Inferior parietal cortex (tissue), 1 donor: ENCODE measurements around the gene ZNF599.
"Not testable (repeated sequence)": the region's sequence is repeated elsewhere in the genome, so short reads cannot be mapped to it uniquely, and the experiment has no call there.

Experiments used
- DNase-seq: peaks from one replicate; pipeline ENCODE4 v3.0.0-alpha.2; 2016; ENCODE audit errors: extremely low spot score

The ZNF599 gene

DNA sequence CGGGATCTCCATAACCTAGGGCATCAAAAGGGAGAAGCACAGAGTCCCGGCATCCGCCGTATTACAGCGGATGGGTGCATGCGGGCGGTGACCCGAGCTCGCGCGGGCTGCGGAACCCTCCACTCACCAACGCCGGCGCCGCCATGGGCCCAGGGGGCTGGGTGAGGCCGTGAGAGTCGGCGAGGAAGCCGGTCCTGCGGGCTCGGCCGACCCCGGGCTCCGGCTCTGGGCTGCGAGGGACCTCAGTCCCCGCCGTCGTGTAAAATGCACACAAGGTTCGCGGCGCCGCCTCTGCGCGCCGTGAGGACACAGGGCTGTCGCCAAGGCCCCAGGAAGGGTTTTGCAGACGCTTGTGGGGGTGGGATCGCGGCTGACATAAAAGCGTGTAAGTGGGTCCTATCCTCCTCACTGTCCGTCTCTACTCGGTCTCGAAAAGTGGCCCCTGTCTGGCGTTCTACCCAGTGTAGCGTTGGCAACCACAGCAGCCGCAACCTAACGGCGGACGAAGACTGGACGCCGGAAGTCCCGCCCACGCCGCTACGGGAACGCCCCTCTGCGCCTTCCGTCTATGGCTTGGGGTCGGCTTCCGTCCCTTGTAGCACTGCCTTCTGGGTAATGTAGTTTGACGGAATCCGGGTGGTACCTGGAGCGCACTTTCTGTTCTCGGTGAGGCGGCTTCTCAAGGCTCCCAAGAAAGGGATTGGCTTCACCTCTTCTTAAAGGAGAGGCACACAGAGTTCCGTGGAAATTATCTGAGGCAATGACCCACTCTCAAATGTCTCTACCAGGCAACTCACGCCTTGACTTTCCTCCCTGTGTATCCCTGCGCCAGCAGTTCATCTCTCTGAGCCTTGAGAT, at the start of gene ZNF599:
Gene ZNF599 (minus strand): TSS at position 519 of the 858 bp plus-strand sequence. CDS start 374 bp downstream, at position 145.
- peak; percentile 90 for DNase-seq

DNA sequence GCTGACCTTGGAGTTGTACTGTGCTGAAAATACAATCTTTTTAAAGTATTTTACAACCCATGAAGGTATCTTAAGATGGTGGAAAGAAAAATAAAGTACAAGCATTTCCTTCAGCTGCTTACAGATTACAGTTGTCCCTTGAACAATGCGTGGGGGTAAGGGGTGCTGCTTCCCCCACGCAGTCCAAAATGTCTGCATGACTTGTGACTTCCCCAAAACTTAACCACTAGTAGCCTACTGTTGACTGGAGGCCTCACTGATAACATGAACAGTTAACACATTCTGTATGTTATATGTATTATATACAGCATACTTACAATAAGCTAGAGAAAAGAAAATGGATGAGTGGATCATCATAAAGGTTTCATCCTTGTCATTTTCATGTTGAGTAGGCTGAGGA, 45.3 kb upstream of the ZNF599 start:
- DNase-seq: no peak

DNA sequence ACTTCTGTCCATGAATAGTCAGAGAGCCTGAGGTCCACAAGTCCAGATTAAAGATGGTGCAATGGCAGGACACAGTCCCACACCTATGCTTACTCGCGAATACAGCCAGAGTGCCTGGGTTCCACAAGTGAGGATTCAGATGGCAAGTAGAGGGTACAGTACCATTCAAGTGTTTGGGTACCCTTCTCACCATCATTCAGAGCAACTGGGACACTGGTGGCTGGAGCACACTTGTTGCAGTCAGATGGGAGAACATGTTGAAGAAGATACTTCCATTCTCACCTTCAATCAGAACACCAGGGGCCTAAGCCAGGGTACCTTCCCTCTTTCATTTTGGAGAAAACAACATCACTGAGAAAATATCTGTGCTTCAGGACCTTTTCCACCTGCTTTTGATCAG, 43.7 kb upstream of the ZNF599 start:
- no peak for DNase-seq

DNA sequence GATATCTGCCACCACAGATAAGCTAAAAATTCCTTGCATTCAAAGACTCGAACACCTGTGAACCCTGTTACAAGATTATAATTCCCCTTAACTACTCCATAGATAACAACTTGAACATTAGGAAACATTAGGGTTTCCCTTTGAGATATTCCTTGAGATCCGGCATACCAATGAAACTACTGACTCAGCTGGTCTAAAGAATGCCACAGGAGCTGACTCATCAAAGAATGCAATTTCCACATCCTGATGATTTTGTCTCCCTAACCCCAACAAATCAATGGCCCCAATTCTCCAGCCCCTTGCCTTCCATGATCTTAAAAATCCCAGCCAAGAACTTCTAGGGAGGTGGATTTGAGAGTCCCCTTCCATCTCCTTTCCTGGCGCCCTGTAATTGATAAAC, 35.6 kb upstream of the ZNF599 start:
- DNase-seq: no peak

DNA sequence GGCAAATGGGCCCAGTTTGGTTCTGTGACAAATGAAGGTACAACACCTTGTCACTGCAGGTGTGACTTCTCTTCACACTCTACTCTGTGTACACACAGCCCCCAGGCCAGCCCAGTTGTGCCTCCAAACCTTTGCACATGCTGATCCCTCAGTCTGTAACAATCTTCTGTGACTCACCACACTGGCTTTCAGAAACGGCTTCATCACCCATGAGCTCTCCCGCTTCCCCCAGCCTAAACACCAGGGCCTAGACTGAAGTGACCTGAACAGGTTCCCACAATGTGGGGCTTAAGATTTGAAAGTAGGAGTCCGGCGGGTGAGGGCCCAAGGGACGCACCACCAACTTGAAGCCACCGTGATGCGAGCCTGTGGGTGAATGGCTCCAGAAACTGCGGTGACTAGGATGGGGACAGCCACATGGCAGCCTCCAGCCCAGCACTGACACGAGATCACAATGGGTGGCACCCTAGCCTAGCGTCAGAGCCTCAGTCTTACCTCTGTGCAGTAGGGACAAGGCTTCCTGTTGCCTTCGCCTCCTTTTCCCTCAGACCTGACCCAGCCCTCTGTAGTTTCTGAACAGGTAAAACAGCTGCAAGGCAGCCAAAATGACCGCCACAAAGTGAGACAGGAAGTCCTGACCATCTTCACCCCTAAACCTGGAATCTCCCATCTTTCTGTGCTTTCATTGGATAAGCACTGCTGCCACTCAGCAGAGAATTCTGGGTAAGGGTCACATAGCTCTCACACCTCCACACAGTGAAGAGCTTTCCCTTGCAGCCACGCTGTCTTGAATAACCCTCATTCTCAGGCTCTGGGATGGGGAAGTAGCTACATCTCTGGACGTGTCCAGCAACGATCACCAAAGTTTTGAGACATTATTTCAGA, 34.2 kb upstream of the ZNF599 start:
- no peak for DNase-seq

DNA sequence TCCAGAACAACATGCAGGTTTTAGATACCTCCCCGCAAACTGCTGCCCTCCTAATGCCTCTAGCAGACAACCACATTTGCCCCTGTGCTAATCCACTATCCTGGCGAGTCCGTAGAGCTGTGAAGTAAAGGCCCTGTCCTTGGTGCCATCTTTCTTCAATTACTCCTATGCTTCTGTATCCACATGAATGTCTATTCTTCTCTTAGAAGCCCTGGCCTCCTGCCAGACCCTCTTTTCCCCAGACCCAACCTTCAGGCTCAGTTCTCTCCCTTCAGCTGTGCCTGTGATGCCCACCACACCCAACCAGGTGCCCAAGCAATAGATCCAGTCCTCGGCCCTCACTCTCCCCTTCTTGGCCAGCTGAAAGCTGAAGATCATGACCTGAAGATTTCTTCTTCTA, 31.1 kb upstream of the ZNF599 start:
- no peak for DNase-seq

DNA sequence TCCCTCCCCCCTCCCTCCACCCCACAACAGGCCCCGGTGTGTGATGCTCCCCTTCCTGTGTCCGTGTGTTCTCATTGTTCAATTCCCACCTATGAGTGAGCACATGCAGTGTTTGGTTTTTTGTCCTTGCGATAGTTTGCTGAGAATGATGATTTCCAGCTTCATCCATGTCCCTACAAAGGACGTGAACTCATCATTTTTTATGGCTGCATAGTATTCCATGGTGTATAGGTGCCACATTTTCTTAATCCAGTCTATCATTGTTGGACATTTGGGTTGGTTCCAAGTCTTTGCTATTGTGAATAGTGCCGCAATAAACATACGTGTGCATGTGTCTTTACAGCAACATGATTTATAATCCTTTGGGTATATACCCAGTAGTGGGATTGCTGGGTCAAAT, 23.9 kb upstream of the ZNF599 start:
- not testable (repeated sequence) for DNase-seq

DNA sequence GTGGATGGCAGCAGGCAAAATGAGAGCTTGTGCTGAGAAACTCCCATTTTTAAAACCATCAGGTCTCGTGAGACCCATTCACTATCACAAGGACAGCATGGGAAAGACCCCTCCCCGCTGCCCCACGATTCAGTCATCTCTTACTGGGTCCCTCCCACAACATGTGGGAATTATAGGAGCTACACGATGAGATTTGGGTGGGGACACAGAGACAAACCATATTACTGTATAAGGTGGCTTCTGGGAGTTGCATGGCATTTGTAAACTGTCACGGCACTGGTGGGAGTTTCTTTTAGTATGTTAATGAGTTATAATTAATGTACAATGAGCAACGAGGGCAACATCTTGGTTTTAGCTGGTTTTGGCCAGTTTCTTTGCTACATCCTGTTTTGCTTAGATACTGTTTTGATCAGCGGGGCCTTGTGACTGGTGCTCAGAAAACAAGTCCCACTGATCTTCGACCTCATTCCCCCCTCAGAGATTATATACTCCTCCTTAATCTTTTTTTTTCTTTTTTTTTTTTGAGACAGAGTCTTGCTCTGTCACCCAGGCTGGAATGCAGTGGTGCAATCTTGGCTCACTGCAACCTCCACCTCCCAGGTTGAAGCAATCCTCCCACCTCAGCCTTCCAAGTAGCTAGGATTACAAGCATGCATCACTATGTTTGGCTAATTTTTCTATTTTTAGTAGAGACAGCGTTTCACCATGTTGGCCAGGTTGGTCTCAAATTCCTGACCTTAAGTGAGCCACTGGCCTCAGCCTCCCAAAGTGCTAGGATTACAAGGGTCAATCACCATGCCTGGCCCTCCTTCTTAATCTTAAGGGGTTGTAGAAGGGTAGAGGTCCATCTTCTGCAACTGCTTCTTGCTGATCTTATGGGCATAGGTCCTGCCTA, 21.3 kb upstream of the ZNF599 start:
- no peak for DNase-seq

DNA sequence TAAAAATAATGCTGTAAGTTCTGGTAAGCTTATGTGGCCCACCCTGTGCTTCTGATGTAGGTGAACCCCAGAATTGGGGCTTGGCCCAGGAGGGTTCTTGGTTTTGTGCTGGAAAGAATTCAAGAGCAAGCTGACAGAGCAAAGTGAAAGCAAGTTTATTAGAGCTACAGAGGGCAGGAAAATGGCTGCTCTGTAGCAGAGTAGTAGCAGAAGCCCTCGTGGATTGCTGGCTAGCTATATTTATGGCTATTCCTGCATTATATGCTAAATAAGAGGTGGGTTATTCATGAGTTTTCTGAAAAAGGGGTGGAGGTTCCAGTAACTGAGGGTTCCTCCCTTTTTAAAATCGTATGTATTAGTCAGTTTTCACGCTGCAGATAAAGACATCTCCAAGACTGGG, 20.6 kb upstream of the ZNF599 start:
- no peak for DNase-seq

DNA sequence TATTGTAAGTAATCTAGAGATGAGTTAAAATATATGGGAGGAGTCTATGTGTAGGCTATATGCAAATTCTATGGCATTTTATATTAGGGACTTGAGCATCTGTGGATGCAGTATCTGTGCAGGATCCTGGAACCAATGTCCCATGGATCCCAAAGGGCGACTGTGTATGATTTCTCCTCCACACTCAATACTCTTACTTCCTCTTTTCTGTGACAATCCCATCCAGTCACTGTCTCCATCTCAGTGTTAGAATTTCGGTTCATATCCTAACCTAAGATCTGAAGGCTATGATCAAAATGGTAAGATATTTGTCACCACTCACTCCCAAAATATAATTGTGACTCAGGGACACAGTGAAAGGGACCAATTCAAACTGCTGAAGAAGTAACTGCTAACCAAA, 15.1 kb upstream of the ZNF599 start:
- DNase-seq: no peak

DNA sequence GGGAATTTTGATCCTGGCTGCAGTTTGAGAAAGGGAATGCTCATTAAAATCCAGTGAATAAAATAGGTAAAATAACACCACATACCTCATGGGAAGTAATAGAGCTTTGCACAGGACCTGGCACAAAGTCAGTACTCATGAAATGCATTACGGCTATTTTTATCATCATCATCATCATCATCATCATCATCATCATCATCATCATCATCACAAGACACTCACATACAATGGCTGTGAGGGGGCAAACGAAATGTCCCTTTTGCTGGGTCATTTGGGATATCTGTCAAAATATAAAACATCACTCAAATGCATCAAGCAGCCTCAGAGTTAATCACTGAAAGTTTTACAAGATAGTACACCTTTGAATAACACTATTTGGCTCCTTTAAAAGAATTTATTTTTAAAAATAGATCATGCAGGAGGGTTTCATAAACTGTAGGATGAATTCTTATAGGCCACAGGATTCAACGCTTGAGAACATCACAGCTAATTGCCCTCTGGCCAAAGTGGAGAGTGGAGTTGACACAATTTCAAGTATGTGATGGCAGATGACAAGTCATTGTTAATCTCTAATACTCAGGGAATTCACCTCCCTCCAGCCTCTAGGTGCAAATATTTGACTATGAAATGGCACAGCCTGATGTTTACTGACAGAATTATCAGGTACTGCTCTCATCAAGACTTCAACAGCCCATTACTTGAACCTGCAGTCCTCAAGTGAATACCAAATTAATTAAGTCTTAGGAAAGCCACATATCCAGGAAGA, 14.2 kb upstream of the ZNF599 start:
- DNase-seq: no peak

DNA sequence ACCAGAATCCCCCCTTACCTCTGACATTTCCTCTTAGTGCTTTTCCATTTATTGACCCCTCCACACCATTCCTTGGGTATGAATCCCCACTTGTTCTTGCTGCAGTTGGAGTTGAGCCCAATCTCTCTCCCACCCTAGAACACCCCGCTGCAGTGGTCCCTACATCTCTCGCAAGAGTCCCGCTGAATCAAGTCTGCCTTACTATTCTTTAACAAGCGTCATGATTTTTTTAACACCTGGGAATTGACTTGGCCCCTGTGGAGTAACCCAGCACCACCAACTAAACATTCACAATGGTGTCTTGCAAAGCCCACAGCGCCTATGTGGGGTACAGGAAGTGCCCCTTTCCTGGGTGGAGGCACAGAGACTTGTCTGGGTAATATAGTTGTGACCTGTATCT, 13.2 kb upstream of the ZNF599 start:
- no peak for DNase-seq

DNA sequence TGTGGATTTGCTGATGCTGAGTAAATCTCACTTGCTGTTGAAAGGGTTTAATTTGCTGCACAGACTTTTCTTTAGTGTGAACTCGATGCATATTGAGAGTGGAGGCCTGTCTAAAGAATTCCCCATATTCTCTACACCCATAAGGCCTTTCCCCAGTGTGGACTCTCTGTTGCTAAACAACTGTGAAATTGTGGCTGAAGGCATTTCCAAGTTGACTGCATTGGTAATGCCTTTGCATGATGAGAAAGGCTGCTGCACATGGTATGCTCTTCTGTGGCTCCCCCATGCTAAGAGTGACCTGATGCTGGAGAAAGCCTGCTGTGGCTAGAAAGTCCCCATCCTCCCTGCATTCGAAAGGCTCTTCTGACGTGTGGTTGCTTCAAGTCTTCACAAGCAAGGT, 6.6 kb upstream of the ZNF599 start:
- DNase-seq: no peak

DNA sequence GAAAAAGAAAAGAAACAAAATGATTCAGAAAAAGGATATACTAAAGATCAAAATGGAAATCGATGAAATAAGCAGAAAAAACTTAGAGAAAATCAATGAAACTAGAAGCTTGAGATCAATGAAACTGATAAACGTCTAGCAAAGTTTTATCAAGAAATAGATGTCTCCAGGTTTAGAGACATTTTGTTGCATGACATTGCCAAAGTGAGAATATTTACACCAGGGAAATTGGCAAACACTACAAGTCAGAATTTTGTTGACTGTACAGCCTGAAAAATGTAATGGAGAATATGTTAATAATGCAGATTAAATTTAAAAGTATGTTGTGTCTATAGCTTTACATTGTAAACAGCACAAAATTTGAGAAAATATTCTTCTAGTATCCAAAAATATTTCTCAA, 5.3 kb upstream of the ZNF599 start:
- no peak for DNase-seq

DNA sequence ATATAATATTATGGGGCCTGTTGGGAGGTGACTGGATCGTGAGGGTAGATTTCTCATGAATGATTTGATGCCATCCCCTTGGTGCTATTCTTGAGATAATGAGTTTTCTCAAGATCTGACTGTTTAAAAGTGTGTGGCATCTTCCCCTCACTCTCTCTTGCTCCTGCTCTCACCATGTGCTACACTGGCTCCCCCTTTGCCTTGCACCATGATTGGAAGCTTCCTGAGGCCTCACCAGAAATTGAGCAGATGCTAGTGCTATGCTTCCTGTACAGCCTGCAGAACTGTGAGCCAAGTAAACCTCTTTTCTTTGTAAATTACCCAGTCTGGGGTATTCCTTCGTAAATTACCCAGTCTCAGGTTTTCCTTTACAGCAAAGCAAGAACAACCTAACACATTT, 1.8 kb upstream of the ZNF599 start:
- DNase-seq: no peak

DNA sequence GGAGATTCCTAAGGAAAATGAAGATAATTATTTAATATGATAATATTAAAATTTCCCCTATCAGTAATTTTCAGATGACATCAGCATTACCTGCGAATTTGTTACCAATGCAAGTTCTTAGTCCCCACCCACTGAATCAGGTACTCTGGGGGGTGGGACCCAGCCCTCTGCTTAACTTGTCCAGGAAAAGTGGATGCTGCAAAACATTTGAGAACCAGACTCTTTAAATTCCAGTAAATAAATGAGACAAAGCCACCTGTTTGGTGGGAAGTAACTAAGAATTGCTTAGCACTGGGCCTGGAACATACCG, 495 bp upstream of the ZNF599 start:
- DNase-seq: no peak

DNA sequence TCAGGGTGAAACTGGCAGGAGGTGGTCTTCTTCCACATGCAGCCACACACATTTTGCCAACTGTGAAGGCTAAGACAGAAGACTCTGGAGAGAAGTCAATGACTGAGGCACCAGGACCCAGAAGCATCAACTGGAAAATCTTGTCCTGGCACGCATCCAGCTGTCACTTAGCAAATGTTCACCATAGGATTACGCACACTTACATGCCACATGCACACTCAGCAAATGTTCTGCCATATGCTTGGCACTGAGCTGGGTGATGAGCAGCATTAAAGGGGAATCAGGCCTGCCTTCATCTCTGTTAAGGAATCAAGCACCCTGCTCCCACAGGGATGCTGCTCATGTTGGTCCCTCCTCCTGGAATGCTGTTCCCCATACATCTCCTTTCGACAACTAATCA, 5.1 kb downstream of the ZNF599 start:
- no peak for DNase-seq

DNA sequence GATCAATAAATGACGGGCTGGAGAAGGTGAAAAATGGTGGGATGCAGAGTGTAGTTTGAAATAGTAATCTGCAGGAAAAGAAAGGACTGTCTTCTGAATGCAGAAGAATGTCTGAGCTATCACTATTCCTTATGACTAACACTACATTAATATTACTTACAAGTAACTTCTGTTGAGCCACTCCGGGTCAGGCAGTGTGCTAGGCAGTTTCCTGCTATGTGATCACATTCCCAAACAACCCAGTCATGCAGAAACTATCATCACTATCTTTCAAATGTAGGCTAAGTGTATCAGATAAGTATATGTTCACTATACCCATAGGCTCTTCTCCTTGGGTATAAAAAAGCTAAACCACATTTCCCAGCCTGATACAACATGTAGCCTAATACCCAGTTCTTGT, 6.6 kb downstream of the ZNF599 start:
- DNase-seq: no peak

DNA sequence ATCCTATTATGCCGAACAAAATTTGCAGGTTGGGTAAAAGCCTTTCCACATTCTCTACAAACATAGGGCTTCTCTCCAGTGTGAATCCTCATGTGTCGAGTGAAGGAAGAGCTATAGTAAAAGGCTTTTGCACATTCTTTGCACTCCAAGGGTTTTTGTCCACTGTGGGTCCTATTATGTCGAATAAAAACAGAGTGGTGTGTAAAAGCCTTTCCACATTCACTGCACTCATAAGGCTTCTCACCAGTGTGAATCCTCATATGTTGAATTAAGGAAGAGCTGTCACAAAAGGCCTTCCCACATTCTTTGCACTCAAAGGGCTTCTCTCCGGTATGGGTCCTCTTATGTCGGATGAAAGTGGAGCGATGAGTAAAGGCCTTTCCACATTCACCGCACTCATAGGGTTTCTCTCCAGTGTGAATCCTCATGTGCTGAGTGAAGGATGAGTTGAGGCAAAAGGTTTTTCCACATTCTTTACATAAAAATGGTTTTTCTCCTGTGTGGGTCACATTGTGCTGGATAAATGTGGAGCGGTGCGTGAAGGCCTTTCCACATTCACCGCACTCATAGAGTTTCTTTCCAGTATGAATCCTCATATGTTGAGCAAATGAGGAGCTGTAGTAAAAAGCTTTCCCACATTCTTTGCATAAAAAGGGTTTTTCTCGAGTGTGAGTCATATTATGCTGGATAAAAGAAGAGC, 13.6 kb downstream of the ZNF599 start:
- no peak for DNase-seq

DNA sequence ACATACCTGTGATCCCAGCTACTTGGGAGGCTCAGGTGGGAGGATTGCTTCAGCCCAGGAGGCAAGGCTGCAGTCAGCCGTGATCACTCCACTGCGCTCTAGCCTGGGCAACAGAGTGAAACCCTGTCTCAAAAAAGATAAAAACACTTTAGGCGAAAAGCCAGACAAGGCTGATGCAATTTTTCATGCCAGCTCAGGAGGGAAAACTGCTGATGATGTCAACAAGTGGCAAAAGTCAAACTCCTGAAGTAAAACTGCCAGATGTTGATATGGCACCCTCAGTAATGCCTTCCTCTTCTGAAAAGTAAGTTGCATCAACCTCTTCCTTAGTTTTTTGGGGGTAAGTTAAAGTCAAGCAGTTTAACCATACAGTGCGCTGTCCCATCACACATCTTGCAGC, 15.6 kb downstream of the ZNF599 start:
- DNase-seq: no peak
